CD14-positive monocyte (primary cell): ENCODE results near the gene FKBP15. TPM values are rescaled to one million over a fixed set of nuclear protein-coding genes. Genes with fewer than 3 reads are reported as not detected.
A peak's percentile ranks its signal among the peaks of the same experiment; 100 is the strongest.

Experiments used
- DNase-seq, 3 donors: peaks; one replicate each; pipeline ENCODE4 v3.0.0-alpha.2; 2011 to 2022
- H2AFZ ChIP-seq: 2 replicates; pipeline ENCODE4 v1.6.0; 2012; ENCODE audit warnings: mild to moderate bottlenecking, low read depth, low read length, inconsistent platforms; ENCODE audit not compliant: insufficient read depth, poor library complexity, severe bottlenecking
- H3K27ac ChIP-seq, 2 donors: 1 replicate in 1 of 2; 2 replicates in 1 of 2; pipeline ENCODE4 v1.5.1; 2012 to 2013; ENCODE audit warnings: low read length in 2 of 2, control low read depth in 1 of 2, inconsistent platforms in 1 of 2, low read depth in 1 of 2, mild to moderate bottlenecking in 1 of 2
- H3K27me3 ChIP-seq, 2 donors: one replicate each; pipeline versions ENCODE4 v1.6.0 to v1.6.1; 2011 to 2013; ENCODE audit warnings: low read length in 2 of 2; ENCODE audit not compliant: control insufficient read depth in 2 of 2, insufficient read depth in 2 of 2
- H3K36me3 ChIP-seq, 2 donors: replicated peaks in 1 of 2; 1 replicate in 1 of 2; 2 replicates in 1 of 2; pipeline versions ENCODE4 v1.5.1 to v1.6.1; 2012 to 2013; ENCODE audit warnings: low read length in 2 of 2, control low read depth in 1 of 2, inconsistent platforms in 1 of 2, mild to moderate bottlenecking in 1 of 2; ENCODE audit not compliant: insufficient read depth in 2 of 2, control insufficient read depth in 1 of 2
- H3K4me1 ChIP-seq, 2 donors: 1 replicate in 1 of 2; 2 replicates in 1 of 2; pipeline versions ENCODE4 v1.5.1 to v1.6.1; 2012 to 2013; ENCODE audit warnings: low read length in 2 of 2, control low read depth in 1 of 2, inconsistent platforms in 1 of 2, mild to moderate bottlenecking in 1 of 2, moderate library complexity in 1 of 2; ENCODE audit not compliant: insufficient read depth in 2 of 2, control insufficient read depth in 1 of 2
- H3K4me2 ChIP-seq: replicated peaks from 2 replicates; pipeline ENCODE3; 2012; ENCODE audit warnings: low read length, moderate library complexity, mild to moderate bottlenecking; ENCODE audit not compliant: poor library complexity, severe bottlenecking; ENCODE audit errors: extremely low read depth
- H3K4me3 ChIP-seq, 3 experiments: fragments of 200-600 bp in 1 of 3; sonication (generic) in 1 of 3; replicated peaks in 1 of 3; 1 replicate in 2 of 3; 2 replicates in 1 of 3; pipeline ENCODE4 v1.5.1; 2011 to 2013; ENCODE audit warnings: low read length in 3 of 3, mild to moderate bottlenecking in 3 of 3, control low read depth in 2 of 3, low read depth in 2 of 3, inconsistent platforms in 1 of 3, moderate library complexity in 1 of 3
- H3K79me2 ChIP-seq: 2 replicates; pipeline ENCODE4 v1.6.0; 2012; ENCODE audit warnings: mild to moderate bottlenecking, control low read depth, inconsistent platforms, low read length, moderate library complexity; ENCODE audit not compliant: insufficient read depth
- H3K9ac ChIP-seq: 2 replicates; pipeline ENCODE4 v1.6.0; 2017; ENCODE audit warnings: low read length, mild to moderate bottlenecking; ENCODE audit not compliant: insufficient read depth, poor library complexity, severe bottlenecking
- H3K9me3 ChIP-seq, 2 donors: replicated peaks in 1 of 2; 1 replicate in 1 of 2; 2 replicates in 1 of 2; pipeline versions ENCODE4 v1.5.1 to v1.6.1; 2012 to 2013; ENCODE audit warnings: low read length in 2 of 2, control low read depth in 1 of 2; ENCODE audit not compliant: control insufficient read depth in 1 of 2, insufficient read depth in 1 of 2
- H4K20me1 ChIP-seq: 2 replicates; pipeline ENCODE4 v1.6.0; 2012; ENCODE audit warnings: mild to moderate bottlenecking, low read length, control low read depth, moderate library complexity; ENCODE audit not compliant: insufficient read depth
- H3K27ac Mint-ChIP-seq, 7 donors: one replicate each; pipeline ENCODE4 v1.8.0; 2020; ENCODE audit warnings: mild to moderate bottlenecking in 7 of 7, mixed read lengths in 7 of 7, moderate library complexity in 6 of 7, inconsistent platforms in 2 of 7
- H3K27me3 Mint-ChIP-seq, 3 donors: one replicate each; pipeline ENCODE4 v1.8.0; 2021 to 2022; ENCODE audit warnings: low read depth in 3 of 3, mild to moderate bottlenecking in 3 of 3, mixed read lengths in 3 of 3, moderate library complexity in 3 of 3, inconsistent platforms in 1 of 3
- H3K36me3 Mint-ChIP-seq, 2 donors: one replicate each; pipeline ENCODE4 v1.8.0; 2020; ENCODE audit warnings: mixed read lengths in 2 of 2, inconsistent platforms in 1 of 2, mild to moderate bottlenecking in 1 of 2
- H3K4me1 Mint-ChIP-seq: one replicate; pipeline ENCODE4 v1.8.0; 2020; ENCODE audit warnings: mild to moderate bottlenecking, mixed read lengths
- H3K4me3 Mint-ChIP-seq, 2 donors: one replicate each; pipeline ENCODE4 v1.8.0; 2020; ENCODE audit warnings: mild to moderate bottlenecking in 2 of 2, mixed read lengths in 2 of 2, moderate library complexity in 1 of 2
- H3K9me3 Mint-ChIP-seq, 7 donors: one replicate each; pipeline ENCODE4 v1.8.0; 2020 to 2022; ENCODE audit warnings: mixed read lengths in 7 of 7, mild to moderate bottlenecking in 6 of 7, moderate library complexity in 6 of 7, inconsistent platforms in 2 of 7
- WGBS: methylation state at CpG from one replicate; pipeline ENCODE4 v1.1.5; 2013; ENCODE audit warnings: missing lambda C conversion rate; ENCODE audit not compliant: insufficient coverage; 5-methylcytosine and 5-hydroxymethylcytosine counted together
- intact Hi-C, 2 donors: fragments of 100-400 bp; cut with micrococcal nuclease; formaldehyde crosslinking; loops; one replicate each; pipeline versions ENCODE4 v1.15.0 to v1.15.1; 2023
- polyA plus RNA-seq, 3 donors: library from polyadenylated mRNA; depleted of rRNA in 1 of 3; unstranded in 2 of 3; stranded (reverse) in 1 of 3; fragments of 300-500 nt in 2 of 3; fragments of >200 nt in 1 of 3; fragmentation: Illumina TruSeq in 2 of 3; gene quantifications; 1 replicate in 2 of 3; 2 replicates in 1 of 3; pipeline ENCODE4 v1.2.3, GENCODE V29; 2012 to 2021
- TF ChIP-seq, protein P1 (sequence below): fragments of 200-600 bp; IDR thresholded peaks from one replicate; pipeline ENCODE4 v1.8.0; 2022; ENCODE audit warnings: antibody characterized with exemption, mild to moderate bottlenecking

Gene FKBP15
- polyA plus RNA-seq, 3 donors: 32.3 to 120 (median 55.7) TPM

DNA sequence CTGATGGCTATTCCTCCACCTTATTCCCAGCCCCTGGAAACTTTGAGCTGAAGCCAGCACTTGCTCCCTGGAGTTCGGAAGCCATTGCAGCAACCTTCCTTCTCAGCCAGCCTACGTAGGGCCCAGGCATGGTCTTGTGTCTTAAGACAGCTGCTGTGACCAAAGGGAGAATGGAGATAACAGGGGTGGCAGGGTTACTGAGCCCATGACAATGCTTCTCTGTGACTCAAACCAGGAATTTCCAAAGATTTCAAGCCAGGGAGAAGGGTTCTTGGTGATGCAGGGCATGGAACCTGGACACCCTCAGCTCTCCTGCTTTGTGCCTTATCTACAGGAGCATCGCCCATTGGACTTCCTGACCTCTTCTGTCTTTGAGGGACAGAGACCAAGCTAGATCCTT, 58.1 kb downstream of the FKBP15 start:
- DNase-seq: peak in 1 of 3 donors; percentile 45
- Mint-ChIP-seq H3K36me3 (peaks cover 89 to 94% of the 10 kb centered on the region in 2 donors), H3K27ac (peak overlapping the region in 6 of 7 donors; percentile 4 to 82 (median 50)), H3K4me1 (peaks cover 3% of the 10 kb centered on the region), H3K4me3 (no peak overlapping the region), H3K9me3 (no peaks in the 10 kb centered on the region), H3K27me3 (peaks cover 0 to 1% (median 0%) of the 10 kb centered on the region in 3 donors)
- WGBS: 100% methylated on average over 1 of the region's 3 CpGs
- Histone ChIP-seq H4K20me1 (peaks cover 100% of the 10 kb centered on the region), H3K36me3 (peaks cover 95 to 100% of the 10 kb centered on the region in 2 donors), H3K27me3 (no peaks in the 10 kb centered on the region), H3K4me1 (no peaks in the 10 kb centered on the region), H3K27ac (peak overlapping the region in 1 of 2 donors; percentile 60), H3K4me3 (no peak overlapping the region), H3K79me2 (peaks cover 61% of the 10 kb centered on the region), H3K9me3 (no peaks in the 10 kb centered on the region), H2AFZ (no peak overlapping the region), H3K4me2 (no peak overlapping the region), H3K9ac (no peak overlapping the region)
- TF ChIP-seq, protein P1, sequence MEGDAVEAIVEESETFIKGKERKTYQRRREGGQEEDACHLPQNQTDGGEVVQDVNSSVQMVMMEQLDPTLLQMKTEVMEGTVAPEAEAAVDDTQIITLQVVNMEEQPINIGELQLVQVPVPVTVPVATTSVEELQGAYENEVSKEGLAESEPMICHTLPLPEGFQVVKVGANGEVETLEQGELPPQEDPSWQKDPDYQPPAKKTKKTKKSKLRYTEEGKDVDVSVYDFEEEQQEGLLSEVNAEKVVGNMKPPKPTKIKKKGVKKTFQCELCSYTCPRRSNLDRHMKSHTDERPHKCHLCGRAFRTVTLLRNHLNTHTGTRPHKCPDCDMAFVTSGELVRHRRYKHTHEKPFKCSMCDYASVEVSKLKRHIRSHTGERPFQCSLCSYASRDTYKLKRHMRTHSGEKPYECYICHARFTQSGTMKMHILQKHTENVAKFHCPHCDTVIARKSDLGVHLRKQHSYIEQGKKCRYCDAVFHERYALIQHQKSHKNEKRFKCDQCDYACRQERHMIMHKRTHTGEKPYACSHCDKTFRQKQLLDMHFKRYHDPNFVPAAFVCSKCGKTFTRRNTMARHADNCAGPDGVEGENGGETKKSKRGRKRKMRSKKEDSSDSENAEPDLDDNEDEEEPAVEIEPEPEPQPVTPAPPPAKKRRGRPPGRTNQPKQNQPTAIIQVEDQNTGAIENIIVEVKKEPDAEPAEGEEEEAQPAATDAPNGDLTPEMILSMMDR: no peak
- intact Hi-C loops: no loop called here

DNA sequence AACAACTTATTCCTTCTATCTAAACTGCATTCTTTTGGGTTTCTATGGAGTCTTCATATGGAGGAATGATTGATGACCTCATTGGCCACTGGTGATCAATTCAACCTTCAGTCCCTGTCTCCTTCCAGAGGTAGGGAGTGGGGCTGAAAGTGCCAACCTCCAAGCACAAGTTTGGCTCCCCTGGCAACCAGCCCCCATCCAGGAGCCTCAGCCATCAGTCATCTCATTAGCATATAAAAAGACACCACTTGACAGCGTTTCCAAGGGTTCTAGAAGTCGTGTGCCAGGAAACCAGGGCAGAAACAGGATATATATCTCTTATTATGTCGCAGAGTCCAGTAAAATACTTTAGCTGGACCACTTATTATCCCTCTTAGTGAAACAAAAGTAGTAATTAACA, 60.5 kb downstream of the FKBP15 start:
- Mint-ChIP-seq H3K27me3 (peaks cover 0 to 1% (median 0%) of the 10 kb centered on the region in 3 donors), H3K4me1 (peaks cover 20% of the 10 kb centered on the region), H3K4me3 (no peak overlapping the region), H3K27ac (peak overlapping the region in 4 of 7 donors; percentile 60 to 81 (median 64)), H3K9me3 (no peaks in the 10 kb centered on the region), H3K36me3 (peaks cover 85 to 94% of the 10 kb centered on the region in 2 donors)
- H3K9me3 ChIP-seq: no peaks in the 10 kb centered on the region
- H3K4me3 ChIP-seq: no peak overlapping the region
- H3K4me2 ChIP-seq: no peak overlapping the region
- peaks cover 87 to 96% of the 10 kb centered on the region in 2 donors for H3K36me3 ChIP-seq
- no peak overlapping the region for H2AFZ ChIP-seq
- peaks cover 85% of the 10 kb centered on the region for H3K79me2 ChIP-seq
- no peak for DNase-seq
- no peak overlapping the region for H3K9ac ChIP-seq
- H4K20me1 ChIP-seq: peaks cover 100% of the 10 kb centered on the region
- no CpG with 5 or more reads among the region's 3 CpGs for WGBS
- H3K4me1 ChIP-seq: peaks cover 17 to 20% of the 10 kb centered on the region in 2 donors
- TF ChIP-seq, protein P1: no peak
- intact Hi-C loops: no loop called here
- H3K27ac ChIP-seq: peak overlapping the region in 1 of 2 donors; percentile 60
- no peaks in the 10 kb centered on the region for H3K27me3 ChIP-seq
